Hematopoietic multipotent progenitor cell treated with erythropoietin and hydrocortisone succinate and interleukin-3 and kit ligand, for 15 days (in vitro differentiated cells): ENCODE data around the gene AP3B1.

Source experiments
- DNase-seq: peaks from one replicate; pipeline ENCODE4 v3.0.0-alpha.2; 2015; ENCODE audit warnings: low spot score

AP3B1 gene, protein sequence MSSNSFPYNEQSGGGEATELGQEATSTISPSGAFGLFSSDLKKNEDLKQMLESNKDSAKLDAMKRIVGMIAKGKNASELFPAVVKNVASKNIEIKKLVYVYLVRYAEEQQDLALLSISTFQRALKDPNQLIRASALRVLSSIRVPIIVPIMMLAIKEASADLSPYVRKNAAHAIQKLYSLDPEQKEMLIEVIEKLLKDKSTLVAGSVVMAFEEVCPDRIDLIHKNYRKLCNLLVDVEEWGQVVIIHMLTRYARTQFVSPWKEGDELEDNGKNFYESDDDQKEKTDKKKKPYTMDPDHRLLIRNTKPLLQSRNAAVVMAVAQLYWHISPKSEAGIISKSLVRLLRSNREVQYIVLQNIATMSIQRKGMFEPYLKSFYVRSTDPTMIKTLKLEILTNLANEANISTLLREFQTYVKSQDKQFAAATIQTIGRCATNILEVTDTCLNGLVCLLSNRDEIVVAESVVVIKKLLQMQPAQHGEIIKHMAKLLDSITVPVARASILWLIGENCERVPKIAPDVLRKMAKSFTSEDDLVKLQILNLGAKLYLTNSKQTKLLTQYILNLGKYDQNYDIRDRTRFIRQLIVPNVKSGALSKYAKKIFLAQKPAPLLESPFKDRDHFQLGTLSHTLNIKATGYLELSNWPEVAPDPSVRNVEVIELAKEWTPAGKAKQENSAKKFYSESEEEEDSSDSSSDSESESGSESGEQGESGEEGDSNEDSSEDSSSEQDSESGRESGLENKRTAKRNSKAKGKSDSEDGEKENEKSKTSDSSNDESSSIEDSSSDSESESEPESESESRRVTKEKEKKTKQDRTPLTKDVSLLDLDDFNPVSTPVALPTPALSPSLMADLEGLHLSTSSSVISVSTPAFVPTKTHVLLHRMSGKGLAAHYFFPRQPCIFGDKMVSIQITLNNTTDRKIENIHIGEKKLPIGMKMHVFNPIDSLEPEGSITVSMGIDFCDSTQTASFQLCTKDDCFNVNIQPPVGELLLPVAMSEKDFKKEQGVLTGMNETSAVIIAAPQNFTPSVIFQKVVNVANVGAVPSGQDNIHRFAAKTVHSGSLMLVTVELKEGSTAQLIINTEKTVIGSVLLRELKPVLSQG

DNA sequence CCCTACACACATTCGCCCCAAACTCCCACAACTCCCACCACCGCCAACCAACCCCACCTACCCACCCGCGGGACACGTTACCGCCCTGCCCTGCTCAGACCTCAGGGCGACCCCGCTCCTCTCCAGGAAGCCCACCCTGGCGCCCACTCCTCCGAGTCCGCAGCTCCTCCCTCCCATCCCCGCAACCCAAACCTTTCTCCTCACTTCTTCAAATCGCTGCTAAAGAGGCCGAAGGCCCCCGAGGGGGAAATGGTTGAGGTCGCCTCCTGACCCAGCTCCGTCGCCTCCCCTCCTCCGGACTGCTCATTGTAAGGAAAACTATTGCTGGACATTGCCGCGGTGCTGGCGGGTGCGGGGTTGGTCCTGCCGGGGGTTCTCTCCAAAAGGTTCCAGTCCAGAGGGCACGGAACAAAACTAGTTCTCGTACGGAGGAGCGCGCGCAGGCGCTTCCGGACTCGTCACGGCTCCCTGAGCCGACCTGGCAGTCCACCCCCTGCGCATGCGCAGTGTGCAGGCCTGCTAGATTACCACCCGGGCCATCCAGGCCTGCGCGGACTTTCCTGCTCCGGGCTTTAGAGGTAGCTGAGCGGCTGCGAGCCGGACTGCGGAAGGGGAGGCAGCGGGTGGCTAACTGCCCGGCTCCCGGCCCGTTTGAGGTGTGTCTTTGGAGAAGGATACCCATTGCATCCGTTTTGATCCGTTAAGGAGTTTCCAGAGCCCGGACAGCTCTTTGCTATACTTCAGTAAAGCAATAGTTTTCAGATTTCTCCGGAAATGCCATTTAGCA lies at the start of gene AP3B1:
AP3B1 (minus strand) TSS at position 451 of the 787 bp plus-strand sequence; CDS start at position 332, 119 bp downstream.
- DNase-seq: peak; percentile 99

DNA sequence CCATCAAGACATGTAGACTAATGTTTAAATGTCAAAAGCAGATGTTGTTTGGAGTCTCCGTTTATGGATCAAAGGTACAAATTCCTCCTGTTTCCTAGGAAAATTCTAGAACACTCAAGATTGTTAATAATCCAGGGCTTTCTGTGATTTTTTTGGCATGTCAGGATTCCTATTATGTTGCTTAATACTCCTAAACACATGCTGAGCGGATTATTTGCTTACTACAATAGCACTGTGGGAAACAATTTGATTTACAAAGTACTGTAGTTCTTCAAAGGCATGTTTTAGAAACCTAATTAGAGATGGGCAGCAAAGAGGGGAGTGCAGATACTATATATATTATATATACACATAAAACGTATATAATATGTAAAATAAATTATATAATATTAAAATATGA lies 46.9 kb upstream of the AP3B1 start:
- no peak for DNase-seq

DNA sequence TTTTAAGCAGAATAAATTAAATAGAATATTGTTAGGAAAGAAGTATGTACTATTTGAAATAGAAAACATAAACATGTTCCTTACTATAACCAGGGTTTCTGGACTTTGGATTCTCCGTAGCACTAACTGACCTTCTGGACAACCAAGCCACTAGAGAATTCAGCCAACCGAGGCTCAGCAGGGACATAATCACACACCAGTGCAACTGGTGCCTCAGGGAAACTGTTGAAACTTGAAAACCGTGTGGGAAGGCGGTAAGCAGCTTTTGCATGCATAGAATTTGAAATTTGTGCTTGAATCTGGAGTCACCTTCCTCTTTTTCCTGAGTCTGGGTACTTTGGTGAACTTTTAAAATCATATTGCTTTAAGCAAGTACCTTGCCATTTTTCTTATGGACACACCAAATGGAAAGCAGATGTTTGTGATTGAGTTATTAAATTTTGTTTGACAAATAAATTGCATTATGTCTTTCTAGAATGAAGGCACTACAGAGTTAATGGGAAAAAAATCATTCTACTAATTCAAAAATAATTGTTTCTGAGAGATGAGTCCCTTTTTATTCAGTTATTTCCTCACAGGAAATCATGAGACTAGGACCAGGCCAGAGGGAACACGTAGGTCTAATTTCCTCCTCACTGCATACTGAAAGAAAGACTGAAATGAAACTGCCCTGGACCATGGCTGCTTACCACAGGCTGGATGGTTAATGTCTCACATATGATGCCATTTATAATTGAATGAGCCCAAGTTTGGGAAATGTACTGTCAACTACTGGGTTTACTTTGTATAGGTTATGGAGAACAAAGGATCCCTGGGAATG lies 45.3 kb upstream of the AP3B1 start:
- no peak for DNase-seq

DNA sequence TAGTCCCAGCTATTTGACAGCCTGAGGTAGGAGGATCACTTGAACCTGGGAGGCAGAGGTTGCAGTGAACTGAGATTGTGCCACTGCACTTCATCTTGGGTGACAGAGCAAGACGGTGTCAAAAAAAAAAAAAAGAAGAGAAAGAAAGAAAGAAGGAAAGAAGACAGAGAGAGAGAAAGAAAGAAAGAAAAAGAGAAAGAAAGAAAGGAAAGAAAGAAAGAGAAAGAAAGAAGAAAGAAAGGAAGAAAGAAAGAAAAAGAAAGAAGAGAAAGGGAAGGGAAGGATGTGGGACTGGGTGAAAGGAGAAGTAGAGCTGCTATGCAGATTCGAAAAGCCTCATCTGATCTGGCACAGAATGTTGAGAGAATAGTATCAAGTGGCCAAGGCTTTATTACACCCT lies 42.2 kb upstream of the AP3B1 start:
- no peak for DNase-seq

DNA sequence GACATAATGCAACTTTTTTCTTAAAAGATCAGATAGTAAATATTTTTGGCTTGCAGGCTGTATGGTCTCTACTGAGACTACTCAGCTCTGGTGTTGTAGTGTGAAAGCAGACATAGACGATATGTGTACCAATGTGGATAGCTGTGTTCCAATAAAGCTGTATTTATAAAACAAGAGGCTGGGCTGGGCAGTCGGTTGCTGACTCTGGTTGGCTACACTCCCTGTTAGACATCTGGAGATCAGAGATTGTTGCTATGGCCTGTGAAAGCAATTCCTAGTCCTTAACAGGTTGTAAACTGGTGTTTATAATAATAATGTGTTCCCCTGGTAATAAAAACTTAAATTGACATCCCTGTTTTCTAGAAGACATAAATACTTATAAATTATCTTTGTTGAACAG lies 41.5 kb upstream of the AP3B1 start:
- no peak for DNase-seq

DNA sequence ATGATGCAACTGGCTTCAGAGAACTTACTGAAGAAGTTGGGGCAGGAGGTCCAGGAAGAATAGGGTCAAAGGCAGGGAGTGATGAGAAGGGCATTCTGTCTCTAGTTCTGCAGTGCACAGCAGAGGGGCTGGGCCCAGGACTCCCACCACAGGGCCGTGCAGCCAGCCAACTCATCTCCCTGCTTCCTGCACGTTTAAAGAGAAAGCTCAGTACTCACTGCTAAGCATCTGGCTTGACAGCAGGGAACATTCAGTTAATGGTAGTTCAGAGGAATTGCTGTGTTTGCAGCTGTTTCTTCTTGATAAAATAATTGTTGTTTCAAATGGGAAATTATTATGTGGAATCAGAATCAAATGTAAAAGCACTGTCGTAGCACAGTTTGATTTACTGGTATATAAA lies 40.3 kb upstream of the AP3B1 start:
- DNase-seq: no peak

DNA sequence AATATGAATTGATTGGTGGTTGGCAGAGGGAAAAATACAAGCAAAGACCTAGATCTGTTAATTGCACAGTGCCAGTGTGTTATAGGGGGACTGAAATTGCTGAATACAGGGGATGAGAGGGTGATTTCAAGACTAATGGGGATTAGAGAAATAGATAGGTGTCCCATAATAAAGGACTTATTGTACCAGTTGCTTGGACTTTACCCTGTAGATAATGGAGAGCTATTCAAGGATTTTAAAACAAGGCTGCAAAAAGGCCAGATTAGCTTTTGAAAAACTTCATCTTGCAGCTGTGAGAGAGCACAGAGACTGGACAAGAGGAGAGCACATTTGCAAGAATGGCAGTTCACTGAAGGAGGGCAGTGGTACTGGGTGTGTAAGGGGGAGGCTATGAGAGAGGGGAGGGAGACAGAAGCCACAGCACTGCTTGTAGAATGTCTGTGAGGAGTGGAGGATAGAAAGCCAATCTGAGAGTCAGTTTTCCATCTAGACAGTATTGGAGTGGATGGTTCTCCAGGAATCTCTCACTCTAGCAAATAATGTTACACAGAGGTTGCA lies 37.1 kb upstream of the AP3B1 start:
- DNase-seq: no peak

DNA sequence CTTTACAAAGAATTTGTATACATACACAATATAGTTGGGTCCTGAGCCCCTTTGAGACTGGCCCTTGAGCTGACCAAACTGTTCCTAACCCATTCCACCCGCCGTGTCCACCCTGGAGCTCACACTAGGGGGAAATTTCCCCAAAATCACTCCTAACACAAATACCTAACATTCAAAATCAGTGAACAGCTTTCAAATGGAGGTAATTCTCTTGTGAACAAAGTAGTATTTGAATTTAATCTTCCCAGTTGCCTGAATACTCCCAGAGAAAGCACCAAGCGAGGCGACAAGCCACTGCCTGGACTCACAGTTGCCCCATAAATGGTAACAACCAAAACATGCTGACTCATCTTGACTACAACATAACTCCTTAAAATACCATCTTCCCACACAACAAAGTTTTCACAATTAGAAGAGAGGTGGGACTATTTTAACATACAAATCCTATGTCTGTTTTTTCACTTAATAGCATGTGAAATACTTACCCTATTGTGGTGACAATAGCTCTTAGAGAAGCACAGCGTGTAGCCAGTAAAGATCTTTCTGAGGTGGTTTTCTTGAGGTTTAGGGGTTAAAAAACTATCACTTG lies 34.2 kb upstream of the AP3B1 start:
- DNase-seq: no peak

DNA sequence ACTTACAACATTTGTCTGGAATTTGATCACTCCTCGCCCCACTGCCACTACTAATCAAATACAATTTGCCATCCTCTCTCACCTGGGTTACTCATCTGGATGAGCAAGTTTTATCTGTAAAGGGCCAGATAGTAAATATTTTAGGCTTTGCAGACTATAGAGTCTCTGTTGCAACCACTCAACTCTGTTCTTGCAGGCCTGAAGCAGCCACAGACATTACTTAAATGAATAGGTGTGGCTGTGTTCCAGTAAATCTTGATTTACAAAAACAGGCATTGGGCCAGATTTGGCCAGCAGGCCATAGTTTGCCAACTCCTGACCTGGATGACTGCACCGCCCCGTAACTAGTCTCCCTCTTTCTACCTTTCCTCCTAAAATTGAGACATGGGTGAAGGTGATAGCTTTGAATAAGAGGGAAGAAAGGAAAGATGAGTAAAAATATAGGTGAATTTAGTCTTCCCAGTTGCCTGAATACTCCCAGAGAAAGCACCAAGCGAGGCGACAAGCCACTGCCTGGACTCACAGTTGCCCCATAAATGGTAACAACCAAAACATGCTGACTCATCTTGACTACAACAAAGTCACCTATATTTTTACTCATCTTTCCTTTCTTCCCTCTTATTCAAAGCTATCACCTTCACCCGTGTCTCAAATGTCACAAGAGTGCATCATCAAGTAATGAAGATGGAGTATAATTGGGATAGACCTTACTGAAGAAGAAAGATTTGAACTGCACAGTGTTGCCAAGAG lies 33.4 kb upstream of the AP3B1 start:
- DNase-seq: no peak

DNA sequence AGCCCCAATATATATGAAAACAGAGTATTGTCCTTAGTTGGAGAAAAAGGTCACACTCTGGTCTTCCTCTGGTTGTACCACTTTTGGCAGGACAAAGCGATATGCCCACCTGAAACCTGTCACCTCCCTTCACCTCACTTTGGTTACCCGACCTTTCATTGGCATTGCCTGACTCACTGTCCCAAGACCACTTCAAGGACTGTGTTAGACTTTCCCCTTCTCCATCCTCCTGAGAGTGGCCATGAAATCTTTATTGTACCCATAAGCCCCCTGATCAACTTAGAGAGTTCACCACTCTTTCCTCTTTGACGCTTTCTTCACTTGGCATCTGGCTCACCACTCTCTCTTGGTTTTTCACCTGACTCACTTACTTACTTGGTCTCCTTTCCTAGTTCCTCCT lies 32.4 kb upstream of the AP3B1 start:
- DNase-seq: no peak

DNA sequence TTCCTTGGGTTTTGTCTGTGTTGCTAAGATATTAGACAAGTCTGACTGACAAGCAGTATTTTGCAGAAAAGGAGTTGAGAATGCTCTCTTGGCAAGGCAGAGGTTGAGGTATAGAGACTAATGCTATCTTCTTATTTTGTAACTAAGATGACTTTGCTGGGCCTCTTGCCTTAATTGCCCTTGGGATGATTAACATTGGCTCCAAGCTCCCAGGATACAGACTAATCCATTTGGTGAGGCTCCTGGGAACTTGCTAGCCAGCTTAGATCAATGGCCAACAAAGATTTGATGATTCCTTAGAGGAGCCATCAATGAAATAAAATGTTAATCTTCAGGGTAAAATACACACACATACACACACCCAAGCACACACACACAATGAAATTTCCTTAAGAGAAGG lies 28.7 kb upstream of the AP3B1 start:
- no peak for DNase-seq

DNA sequence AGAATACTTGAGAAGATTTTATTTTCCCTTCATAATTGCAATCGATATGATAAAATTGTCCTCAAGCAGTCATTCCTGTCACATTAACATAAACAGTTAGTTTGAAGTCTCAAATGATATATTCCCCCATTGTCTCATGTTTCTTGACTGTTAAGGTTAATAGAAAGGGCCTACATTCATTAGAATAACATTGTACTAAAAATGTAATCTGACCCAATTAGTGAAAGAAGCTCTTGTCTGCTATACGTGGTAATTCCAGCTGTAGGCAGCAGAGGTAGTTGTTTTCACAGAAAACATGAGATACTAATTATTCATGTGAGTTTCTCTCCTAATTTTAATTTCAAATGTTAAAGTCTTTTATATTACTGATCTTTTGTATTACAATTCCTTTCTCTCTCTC lies 25.9 kb upstream of the AP3B1 start:
- peak; percentile 15 for DNase-seq

DNA sequence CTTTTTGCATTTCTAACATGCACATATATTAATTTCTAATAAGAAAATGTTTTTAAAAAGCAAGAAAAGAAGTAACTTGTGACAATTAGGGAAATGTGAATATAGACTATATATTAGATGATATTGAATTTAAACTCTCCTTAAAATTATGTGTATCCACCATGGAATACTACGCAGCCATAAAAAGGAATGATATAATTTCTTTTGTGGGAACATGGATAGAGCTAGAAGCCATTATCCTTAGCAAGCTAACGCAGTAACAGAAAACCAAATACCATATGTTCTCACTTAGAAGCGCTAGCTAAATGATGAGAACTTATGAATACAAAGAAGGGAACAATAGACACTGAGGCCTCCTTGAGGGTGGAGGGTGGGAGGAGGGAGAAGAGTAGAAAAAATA lies 23.8 kb upstream of the AP3B1 start:
- no peak for DNase-seq

DNA sequence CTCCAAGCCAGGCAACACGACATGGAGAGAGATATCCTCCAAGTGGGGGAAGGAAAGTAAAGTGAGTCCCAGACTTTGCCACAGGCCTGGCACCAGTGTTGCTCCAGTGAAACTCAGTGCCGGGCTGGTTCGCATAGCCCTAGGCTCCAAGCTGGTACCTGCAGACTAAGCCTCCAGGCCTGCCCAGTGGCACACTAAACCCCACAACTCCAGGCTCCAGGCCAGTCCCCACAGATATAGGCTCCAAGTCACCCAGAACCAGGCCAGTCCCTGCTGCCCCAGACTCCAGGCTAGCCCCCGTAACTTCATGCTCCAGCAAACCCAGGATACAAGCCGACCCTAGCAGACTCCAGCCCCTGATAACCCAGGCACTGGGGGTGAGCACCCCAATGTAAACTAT lies 23.0 kb upstream of the AP3B1 start:
- no peak for DNase-seq

DNA sequence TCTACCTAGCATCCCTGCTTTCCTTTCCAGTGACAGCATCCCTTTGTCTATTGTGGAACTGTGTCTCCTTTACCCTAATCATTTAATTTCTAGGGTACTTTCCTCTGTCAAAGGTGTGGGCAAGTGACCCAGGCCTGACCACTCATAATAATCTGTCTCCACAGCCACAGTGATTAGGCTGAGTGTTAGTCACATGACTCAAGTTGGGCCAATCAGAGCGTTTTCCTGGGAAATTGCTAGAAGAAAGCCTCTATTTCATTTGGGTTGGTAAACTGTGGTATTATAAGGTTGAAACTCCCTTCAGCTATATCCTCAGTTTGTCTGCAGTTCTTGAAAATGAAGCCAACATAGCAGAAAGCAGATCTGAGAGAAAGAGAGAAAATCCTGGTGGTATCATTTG lies 14.2 kb upstream of the AP3B1 start:
- no peak for DNase-seq

DNA sequence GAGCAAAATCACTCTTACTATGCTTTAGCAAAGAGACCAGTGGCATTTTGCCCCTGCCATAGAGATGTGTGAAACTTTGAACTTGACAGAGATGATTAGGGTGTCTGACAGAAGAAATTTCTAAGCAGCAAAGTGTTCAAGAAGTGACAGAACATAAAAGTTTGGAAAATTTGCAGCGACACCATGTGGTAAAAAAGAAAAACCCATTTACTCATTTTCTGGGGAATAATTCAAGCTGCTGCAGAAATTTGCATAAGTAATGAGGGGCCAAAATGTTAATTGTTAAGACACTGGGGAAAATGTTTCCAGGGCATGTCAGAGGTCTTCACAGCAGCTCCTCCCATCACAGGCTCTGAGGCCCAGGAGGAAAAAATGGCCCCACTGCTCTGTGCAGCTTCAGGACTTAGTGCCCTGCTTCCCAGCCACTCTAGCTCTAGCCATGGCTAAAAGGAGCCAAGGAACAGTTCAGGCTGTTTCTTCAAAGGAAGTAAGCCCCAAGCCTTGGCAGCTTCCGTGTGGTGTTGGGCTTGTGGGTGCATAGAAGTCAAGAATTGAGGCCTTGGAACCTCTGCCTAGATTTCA lies 6.1 kb upstream of the AP3B1 start:
- DNase-seq: peak; percentile 35

DNA sequence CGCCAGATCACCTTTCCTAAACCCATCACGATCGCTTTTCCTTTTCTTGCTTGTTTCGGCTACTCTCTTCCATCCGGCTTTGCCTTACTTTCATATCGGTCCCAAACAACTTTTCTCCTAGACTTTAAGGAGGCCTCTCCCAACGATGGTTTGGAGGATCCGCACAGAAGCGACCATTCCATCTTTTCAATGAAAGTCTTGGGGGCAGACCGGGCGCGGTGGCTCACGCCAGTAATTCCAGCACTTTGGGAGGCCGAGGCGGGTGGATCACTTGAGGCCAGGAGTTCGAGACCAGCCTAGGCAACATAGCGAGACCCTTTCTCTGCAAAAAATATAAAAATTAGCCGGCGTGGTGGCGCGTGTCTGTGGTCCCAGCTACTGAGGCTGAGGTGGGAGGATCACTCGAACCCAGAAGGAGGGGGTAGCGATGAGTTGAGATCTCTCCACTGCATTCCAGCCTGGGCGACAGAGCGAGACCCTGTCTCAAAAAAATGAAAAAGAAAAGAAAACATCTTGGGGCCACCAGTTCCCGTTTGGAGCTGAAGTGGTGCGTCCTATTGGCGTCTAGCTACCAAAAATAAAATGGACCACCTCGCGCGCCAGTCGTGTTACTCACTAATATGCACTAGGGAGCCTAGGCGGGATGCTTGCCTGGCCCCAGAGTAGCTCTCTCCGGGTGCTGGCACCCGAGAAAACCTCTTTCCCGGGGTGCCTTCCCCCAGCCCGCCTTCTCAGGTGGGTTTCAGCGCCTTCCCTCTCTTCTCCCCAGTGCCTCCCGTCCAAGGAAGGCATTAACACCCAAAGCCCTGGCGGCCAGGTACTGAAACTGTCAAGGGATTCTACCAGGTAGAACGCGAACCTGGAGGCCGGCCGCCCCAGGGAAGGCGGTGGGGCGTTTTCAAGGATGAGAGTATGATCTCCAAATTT lies 800 bp upstream of the AP3B1 start:
- peak; percentile 12 for DNase-seq

DNA sequence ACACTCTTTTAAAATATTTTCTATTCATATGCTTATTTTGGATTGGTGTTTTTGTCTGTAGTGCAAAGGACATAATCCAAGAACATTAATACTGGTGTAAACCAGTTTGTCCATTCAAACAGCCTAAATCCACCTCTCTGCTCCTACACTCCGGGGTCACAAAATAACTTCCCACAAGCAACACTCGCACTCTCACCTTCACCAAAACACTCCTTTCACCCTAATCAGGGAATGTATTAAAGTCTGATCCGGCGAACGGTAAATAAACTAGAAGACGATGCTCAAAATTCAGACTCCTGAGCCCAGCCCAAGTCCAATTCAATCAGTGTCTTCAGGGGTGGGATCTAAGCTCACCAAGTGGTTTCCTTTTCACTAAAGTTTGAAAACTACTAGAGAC lies 649 bp downstream of the AP3B1 start:
- peak; percentile 21 for DNase-seq
